ENCODE results near the gene KANSL1. TPM values are rescaled to one million over a fixed set of nuclear protein-coding genes. Genes with fewer than 3 reads are reported as not detected.
"Not testable (repeated sequence)": the region's sequence is repeated elsewhere in the genome, so short reads cannot be mapped to it uniquely, and the experiment has no call there.

The KANSL1 gene
- total RNA-seq, 1 donor, result 63.2 TPM

- TF ChIP-seq, protein P1, sequence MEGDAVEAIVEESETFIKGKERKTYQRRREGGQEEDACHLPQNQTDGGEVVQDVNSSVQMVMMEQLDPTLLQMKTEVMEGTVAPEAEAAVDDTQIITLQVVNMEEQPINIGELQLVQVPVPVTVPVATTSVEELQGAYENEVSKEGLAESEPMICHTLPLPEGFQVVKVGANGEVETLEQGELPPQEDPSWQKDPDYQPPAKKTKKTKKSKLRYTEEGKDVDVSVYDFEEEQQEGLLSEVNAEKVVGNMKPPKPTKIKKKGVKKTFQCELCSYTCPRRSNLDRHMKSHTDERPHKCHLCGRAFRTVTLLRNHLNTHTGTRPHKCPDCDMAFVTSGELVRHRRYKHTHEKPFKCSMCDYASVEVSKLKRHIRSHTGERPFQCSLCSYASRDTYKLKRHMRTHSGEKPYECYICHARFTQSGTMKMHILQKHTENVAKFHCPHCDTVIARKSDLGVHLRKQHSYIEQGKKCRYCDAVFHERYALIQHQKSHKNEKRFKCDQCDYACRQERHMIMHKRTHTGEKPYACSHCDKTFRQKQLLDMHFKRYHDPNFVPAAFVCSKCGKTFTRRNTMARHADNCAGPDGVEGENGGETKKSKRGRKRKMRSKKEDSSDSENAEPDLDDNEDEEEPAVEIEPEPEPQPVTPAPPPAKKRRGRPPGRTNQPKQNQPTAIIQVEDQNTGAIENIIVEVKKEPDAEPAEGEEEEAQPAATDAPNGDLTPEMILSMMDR (IDR thresholded peaks at IDR 0.05; ENCODE audit: insufficient read depth, low read length), result no peak
- H3K4me3 ChIP-seq (ENCODE audit: low read depth, low read length), result no peak overlapping the region
- no peak for DNase-seq (ENCODE audit: low read depth)
Observed at GRCh38 chr17:46180892-46181274, 12.3 kb downstream of the KANSL1 start.

DNA sequence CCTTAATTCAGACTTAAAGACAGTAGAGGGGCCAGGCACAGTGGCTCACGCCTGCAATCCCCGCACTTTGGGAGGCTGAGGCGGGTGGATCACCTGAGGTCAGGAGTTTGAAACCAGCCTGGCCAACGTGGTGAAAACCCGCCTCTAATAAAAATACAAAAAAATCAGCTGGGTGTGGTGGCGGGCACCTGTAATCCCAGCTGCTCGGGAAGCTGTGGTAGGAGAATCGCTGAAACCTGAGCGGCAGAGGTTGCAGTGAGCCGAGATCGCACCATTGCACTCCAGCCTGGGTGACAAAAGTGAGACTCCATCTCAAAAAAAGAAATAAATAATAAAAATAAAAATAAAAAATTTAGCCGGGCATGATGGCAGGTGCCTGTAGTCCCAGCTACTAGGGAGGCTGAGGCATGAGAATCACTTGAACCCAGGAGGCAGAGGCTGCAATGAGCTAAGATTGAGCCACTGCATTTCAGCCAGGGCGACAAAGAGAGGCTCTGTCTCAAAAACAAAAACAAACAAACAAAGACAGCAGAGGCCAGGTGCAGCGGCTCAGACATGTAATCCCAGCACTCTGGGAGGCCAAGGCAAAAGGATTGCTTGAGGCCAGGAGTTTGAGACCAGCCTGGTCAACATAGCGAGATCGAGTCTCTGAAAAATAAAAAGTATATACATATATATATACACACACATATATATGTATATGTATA, 12.9 kb downstream of the KANSL1 start:
- H3K4me3 ChIP-seq (ENCODE audit: low read depth, low read length); DNase-seq (ENCODE audit: low read depth): not testable (repeated sequence)

DNA sequence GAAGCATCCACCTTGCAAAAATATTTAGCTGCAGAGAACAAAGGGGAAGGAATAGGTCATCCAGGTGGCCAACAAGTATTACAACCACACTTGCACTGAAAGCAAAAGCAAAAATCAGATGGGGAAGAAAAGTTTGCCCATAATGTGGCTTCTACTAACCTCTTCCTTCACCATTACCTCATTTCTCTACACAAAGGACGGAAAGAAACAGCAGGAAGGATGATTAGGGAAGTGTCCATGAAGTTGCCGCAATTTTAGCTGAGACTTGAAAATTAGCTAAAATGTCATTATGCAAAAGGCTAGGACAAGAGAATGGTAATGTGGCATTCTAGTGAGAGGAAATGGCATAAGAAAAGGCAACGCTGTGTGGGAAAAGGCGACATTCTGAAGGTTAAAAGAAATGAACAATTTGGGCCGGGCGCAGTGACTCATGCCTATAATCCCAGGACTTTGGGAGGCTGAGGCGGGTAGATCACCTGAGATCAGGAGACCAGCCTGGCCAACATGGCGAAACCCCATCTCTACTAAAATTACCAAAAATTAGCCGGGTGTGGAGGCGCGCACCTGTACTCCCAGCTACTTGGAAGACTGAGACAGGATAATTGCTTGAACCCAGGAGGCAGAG, 13.7 kb downstream of the KANSL1 start:
- no peak for DNase-seq (ENCODE audit: low read depth)
- no peak overlapping the region for H3K4me3 ChIP-seq (ENCODE audit: low read depth, low read length)
- TF ChIP-seq, protein P1 (IDR thresholded peaks at IDR 0.05; ENCODE audit: insufficient read depth, low read length), result no peak

DNA sequence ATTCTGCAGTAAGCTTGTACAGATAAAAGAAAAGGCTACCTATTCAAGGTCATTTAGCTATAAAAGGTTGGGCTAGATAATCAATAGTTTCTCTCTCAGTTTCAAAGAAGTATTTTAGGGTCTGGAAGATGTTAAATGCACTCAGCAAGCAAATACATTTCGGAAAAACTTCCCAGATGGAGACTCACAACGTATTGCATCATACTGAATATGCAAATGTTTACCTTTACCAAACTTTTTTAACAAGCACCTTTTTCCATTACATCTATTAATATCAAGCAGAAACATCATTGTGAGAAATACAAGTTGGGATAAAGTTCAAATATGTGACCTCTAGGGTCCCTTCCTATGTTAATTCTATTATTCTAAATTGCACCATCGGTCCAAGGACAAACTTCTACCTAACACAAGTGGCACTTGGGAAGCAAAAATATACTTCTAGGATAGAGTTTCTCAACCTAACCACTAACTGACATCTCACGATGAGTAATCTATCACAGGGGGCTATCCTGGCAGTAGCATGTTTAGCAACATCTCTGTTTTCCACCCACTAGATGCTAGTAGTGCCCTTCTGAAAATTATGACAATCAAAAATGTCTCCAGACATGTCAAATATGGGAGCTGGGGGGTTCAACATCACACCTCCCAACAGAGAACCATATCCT, 14.5 kb downstream of the KANSL1 start:
- no peak overlapping the region for H3K4me3 ChIP-seq (ENCODE audit: low read depth, low read length)
- DNase-seq (ENCODE audit: low read depth), result no peak
- TF ChIP-seq, protein P1 (IDR thresholded peaks at IDR 0.05; ENCODE audit: insufficient read depth, low read length), result no peak

DNA sequence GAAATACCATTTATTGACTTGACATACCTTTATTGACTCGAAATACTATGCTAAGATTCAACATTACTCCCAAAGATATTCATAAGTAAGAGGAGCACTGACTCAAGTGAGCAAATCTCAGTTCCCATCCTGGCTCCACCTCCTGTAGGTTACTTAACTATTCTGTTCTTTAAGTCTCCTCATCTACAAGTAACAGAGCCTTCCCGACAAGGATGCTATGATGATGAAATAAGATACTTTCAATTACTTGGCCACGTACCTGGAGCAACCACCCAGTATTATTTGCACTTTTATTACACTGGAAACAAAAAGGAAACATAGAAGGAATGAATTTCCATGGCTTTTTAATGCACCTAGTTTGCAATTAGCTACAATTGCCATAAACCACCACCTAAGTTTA, 16.3 kb downstream of the KANSL1 start:
- no peak overlapping the region for H3K4me3 ChIP-seq (ENCODE audit: low read depth, low read length)
- no peak for DNase-seq (ENCODE audit: low read depth)
- TF ChIP-seq, protein P1 (IDR thresholded peaks at IDR 0.05; ENCODE audit: insufficient read depth, low read length), result no peak

DNA sequence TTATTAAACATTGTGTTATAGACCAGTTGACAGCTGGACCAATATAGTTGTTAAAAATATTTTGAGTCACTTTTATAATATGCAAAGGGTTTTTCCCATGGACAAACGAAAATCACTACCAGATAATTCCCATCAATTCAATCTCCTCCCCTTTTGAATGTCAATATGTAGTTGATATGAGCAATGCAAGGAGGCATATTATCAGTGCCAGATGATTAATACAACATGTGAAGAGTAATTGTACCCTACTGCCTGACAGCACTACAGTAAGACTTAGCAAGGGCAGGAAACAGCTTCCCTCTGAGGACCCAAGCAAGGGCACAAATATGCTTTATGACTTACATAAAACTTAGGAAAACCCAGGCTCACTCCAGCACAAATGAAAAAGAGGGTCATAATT, 17.3 kb downstream of the KANSL1 start:
- TF ChIP-seq, protein P1 (IDR thresholded peaks at IDR 0.05; ENCODE audit: insufficient read depth, low read length), result no peak
- DNase-seq (ENCODE audit: low read depth), result no peak
- no peak overlapping the region for H3K4me3 ChIP-seq (ENCODE audit: low read depth, low read length)

GRCh38 chr17:46173153-46173552, 20.1 kb downstream of the KANSL1 start:
- TF ChIP-seq, protein P1 (IDR thresholded peaks at IDR 0.05; ENCODE audit: insufficient read depth, low read length), result no peak
- no peak for DNase-seq (ENCODE audit: low read depth)
- H3K4me3 ChIP-seq (ENCODE audit: low read depth, low read length), result no peak overlapping the region

Data from fibroblast of the aortic adventitia (primary cell).